SU-DHL-6 (cell line): Measurements from ENCODE around the gene ARHGEF35.
"Not testable (repeated sequence)": the region's sequence is repeated elsewhere in the genome, so short reads cannot be mapped to it uniquely, and the experiment has no call there.

Experiments
- CTCF ChIP-seq: fragments of 200-600 bp; sonication (generic); IDR thresholded peaks from one replicate; pipeline ENCODE4 v1.5.1; 2017; ENCODE audit warnings: antibody characterized with exemption, mild to moderate bottlenecking, low read length, moderate library complexity; ENCODE audit not compliant: insufficient read depth, poor library complexity, severe bottlenecking
- EZH2phosphoT487 ChIP-seq: fragments of 200-600 bp; sonication (generic), shearing (Covaris generic); conservative IDR thresholded peaks from 2 replicates; pipeline ENCODE4 v1.6.1; 2018; ENCODE audit warnings: mild to moderate bottlenecking, antibody characterized with exemption, low read length, moderate library complexity, mixed read lengths

DNA sequence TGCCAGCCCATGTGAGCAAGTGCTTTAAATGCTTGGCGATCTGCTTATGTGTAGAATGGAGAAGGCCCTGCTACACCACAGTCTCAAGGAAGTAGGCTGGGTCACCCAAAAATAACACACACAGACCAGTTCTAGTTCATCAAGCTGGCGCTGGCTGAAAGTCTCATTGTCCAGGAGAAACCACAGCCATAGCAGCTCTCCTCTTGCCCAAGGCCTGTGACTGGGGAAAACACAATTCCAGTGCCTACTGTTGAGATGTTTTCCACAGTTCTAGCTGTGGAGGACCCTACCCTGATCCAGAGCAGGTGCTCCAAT lies 16.5 kb downstream of the ARHGEF35 start:
- TF ChIP-seq CTCF, EZH2phosphoT487: not testable (repeated sequence)
